ENCODE data around the gene ATP2B1. TPM values are rescaled to one million over a fixed set of nuclear protein-coding genes. Genes with fewer than 3 reads are reported as not detected.
A peak's percentile ranks its signal among the peaks of the same experiment; 100 is the strongest.

Gene ATP2B1
- total and polyA plus RNA-seq, 5 experiments from 2014 or later = 16.3 to 52.5 (median 30.9) TPM

GRCh38 chr12:89684136-89684535, 24.5 kb downstream of the ATP2B1 start:
- POLR2A ChIA-PET = no interaction called here
- no peak for DNase-seq
- no peak overlapping the region for H3K4me3 Mint-ChIP-seq
- no peak for ATAC-seq
- peak overlapping the region in 4 of 10 donors; percentile 3 to 47 (median 46) for H3K27ac Mint-ChIP-seq
- H3K27me3 Mint-ChIP-seq = no peaks in the 10 kb centered on the region
- peaks cover 8 to 45% (median 27%) of the 10 kb centered on the region in 9 donors for H3K9me3 Mint-ChIP-seq
- peaks cover 26 to 71% (median 49%) of the 10 kb centered on the region in 4 donors for H3K4me1 Mint-ChIP-seq
- H3K36me3 Mint-ChIP-seq = peaks cover 17 to 48% (median 29%) of the 10 kb centered on the region in 3 donors

GRCh38 chr12:89682284-89682683, 26.4 kb downstream of the ATP2B1 start:
- DNase-seq = no peak
- Mint-ChIP-seq H3K4me1 (peaks cover 32 to 71% (median 53%) of the 10 kb centered on the region in 4 donors), H3K27me3 (no peaks in the 10 kb centered on the region), H3K36me3 (peaks cover 17 to 48% (median 29%) of the 10 kb centered on the region in 3 donors), H3K27ac (peak overlapping the region in 1 of 10 donors; percentile 39), H3K9me3 (peaks cover 8 to 45% (median 27%) of the 10 kb centered on the region in 9 donors), H3K4me3 (no peak overlapping the region)
- no peak for ATAC-seq
- POLR2A ChIA-PET = interaction anchor here (0.6 to 1.5 kb wide), 2 partner anchors 27 to 214 kb away, joined by 3 read pairs; no protein-coding TSS in a partner anchor

GRCh38 chr12:89680409-89680808, 28.2 kb downstream of the ATP2B1 start:
- peaks cover 14 to 40% (median 29%) of the 10 kb centered on the region in 3 donors for H3K36me3 Mint-ChIP-seq
- ATAC-seq (no peak), DNase-seq (no peak)
- peaks cover 8 to 45% (median 25%) of the 10 kb centered on the region in 9 donors for H3K9me3 Mint-ChIP-seq
- H3K4me1 Mint-ChIP-seq = peaks cover 35 to 72% (median 53%) of the 10 kb centered on the region in 4 donors
- no peaks in the 10 kb centered on the region for H3K27me3 Mint-ChIP-seq
- POLR2A ChIA-PET = no interaction called here
- peak overlapping the region in 1 of 10 donors; percentile 32 for H3K27ac Mint-ChIP-seq
- H3K4me3 Mint-ChIP-seq = peak overlapping the region in 2 of 10 donors; percentile 5 to 10

GRCh38 chr12:89679631-89680030, 29.0 kb downstream of the ATP2B1 start:
- Mint-ChIP-seq H3K36me3 (peaks cover 11 to 40% (median 29%) of the 10 kb centered on the region in 3 donors), H3K27ac (peak overlapping the region in 2 of 10 donors; percentile 2), H3K9me3 (peaks cover 8 to 45% (median 25%) of the 10 kb centered on the region in 9 donors), H3K4me3 (peak overlapping the region in 7 of 10 donors; percentile 1 to 23 (median 5)), H3K27me3 (no peaks in the 10 kb centered on the region), H3K4me1 (peaks cover 32 to 72% (median 53%) of the 10 kb centered on the region in 4 donors)
- ATAC-seq (no peak), DNase-seq (no peak)
- POLR2A ChIA-PET = no interaction called here

- POLR2A ChIA-PET = no interaction called here
- H3K4me1 Mint-ChIP-seq = peaks cover 32 to 78% (median 58%) of the 10 kb centered on the region in 4 donors
- H3K4me3 Mint-ChIP-seq = peak overlapping the region in 2 of 10 donors; percentile 3 to 20
- peaks cover 7 to 31% (median 29%) of the 10 kb centered on the region in 3 donors for H3K36me3 Mint-ChIP-seq
- H3K27me3 Mint-ChIP-seq = no peaks in the 10 kb centered on the region
- ATAC-seq (no peak), DNase-seq (no peak)
- H3K9me3 Mint-ChIP-seq = peaks cover 5 to 37% (median 23%) of the 10 kb centered on the region in 9 donors
- peak overlapping the region in 1 of 10 donors; percentile 51 for H3K27ac Mint-ChIP-seq
Observed at GRCh38 chr12:89678225-89678624, 30.4 kb downstream of the ATP2B1 start.

GRCh38 chr12:89676930-89677329, 31.7 kb downstream of the ATP2B1 start:
- POLR2A ChIA-PET = no interaction called here
- Mint-ChIP-seq H3K4me1 (peaks cover 35 to 85% (median 69%) of the 10 kb centered on the region in 4 donors), H3K9me3 (peaks cover 4 to 24% (median 15%) of the 10 kb centered on the region in 9 donors), H3K27ac (no peak overlapping the region), H3K36me3 (peaks cover 7 to 20% (median 19%) of the 10 kb centered on the region in 3 donors), H3K27me3 (no peaks in the 10 kb centered on the region), H3K4me3 (no peak overlapping the region)
- DNase-seq (no peak), ATAC-seq (no peak)

- Mint-ChIP-seq H3K27me3 (no peaks in the 10 kb centered on the region), H3K27ac (no peak overlapping the region), H3K4me1 (peaks cover 34 to 92% (median 74%) of the 10 kb centered on the region in 4 donors), H3K9me3 (peaks cover 0 to 2% (median 0%) of the 10 kb centered on the region in 9 donors), H3K4me3 (peak overlapping the region in 2 of 10 donors; percentile 3 to 55), H3K36me3 (peaks cover 0 to 2% (median under 1%) of the 10 kb centered on the region in 3 donors)
- ATAC-seq = peak; percentile 29 to 30
- no peak for DNase-seq
- POLR2A ChIA-PET = no interaction called here
Observed at GRCh38 chr12:89674326-89674942, 34.2 kb downstream of the ATP2B1 start.

- H3K27ac Mint-ChIP-seq = peak overlapping the region in 1 of 10 donors; percentile 15
- no peak for ATAC-seq
- H3K4me1 Mint-ChIP-seq = peaks cover 31 to 93% (median 76%) of the 10 kb centered on the region in 4 donors
- H3K4me3 Mint-ChIP-seq = peak overlapping the region in 2 of 10 donors; percentile 4 to 34
- H3K27me3 Mint-ChIP-seq = no peaks in the 10 kb centered on the region
- no peak for DNase-seq
- POLR2A ChIA-PET = interaction anchor here (1.1 kb wide), 1 partner anchor 12 kb away, joined by 3 read pairs; no protein-coding TSS in a partner anchor
- peaks cover 0 to 5% (median 3%) of the 10 kb centered on the region in 3 donors for H3K36me3 Mint-ChIP-seq
- H3K9me3 Mint-ChIP-seq = no peaks in the 10 kb centered on the region
Observed at GRCh38 chr12:89673603-89674002, 35.0 kb downstream of the ATP2B1 start.

- peak overlapping the region in 1 of 10 donors; percentile 41 for H3K4me3 Mint-ChIP-seq
- POLR2A ChIA-PET = interaction anchor here (1.1 kb wide), 1 partner anchor 11 kb away, joined by 3 read pairs; no protein-coding TSS in a partner anchor
- no peaks in the 10 kb centered on the region for H3K27me3 Mint-ChIP-seq
- H3K4me1 Mint-ChIP-seq = peaks cover 24 to 94% (median 77%) of the 10 kb centered on the region in 4 donors
- DNase-seq = no peak
- peaks cover 0 to 9% (median 3%) of the 10 kb centered on the region in 3 donors for H3K36me3 Mint-ChIP-seq
- ATAC-seq = no peak
- no peaks in the 10 kb centered on the region for H3K9me3 Mint-ChIP-seq
- peak overlapping the region in 2 of 10 donors; percentile 15 to 30 for H3K27ac Mint-ChIP-seq
Observed at GRCh38 chr12:89672589-89672979, 36.1 kb downstream of the ATP2B1 start.

GRCh38 chr12:89671469-89671868, 37.2 kb downstream of the ATP2B1 start:
- Mint-ChIP-seq H3K36me3 (peaks cover 0 to 11% (median 9%) of the 10 kb centered on the region in 3 donors), H3K27ac (no peak overlapping the region), H3K4me1 (peaks cover 29 to 95% (median 81%) of the 10 kb centered on the region in 4 donors), H3K27me3 (no peaks in the 10 kb centered on the region), H3K9me3 (no peaks in the 10 kb centered on the region), H3K4me3 (no peak overlapping the region)
- ATAC-seq (no peak), DNase-seq (no peak)
- POLR2A ChIA-PET = interaction anchor here (0.7 kb wide), 1 partner anchor 652 kb away, joined by 4 read pairs; no protein-coding TSS in a partner anchor

- ATAC-seq (no peak), DNase-seq (no peak)
- POLR2A ChIA-PET = interaction anchor here (0.5 to 0.7 kb wide), 2 partner anchors 16 to 40 kb away, joined by 3 read pairs; no protein-coding TSS in a partner anchor
- Mint-ChIP-seq H3K27me3 (no peaks in the 10 kb centered on the region), H3K36me3 (peaks cover 0 to 11% (median 9%) of the 10 kb centered on the region in 3 donors), H3K4me3 (no peak overlapping the region), H3K9me3 (no peaks in the 10 kb centered on the region), H3K4me1 (peaks cover 29 to 94% (median 81%) of the 10 kb centered on the region in 4 donors), H3K27ac (peak overlapping the region in 3 of 10 donors; percentile 6 to 68 (median 60))
Observed at GRCh38 chr12:89669197-89669596, 39.4 kb downstream of the ATP2B1 start.

- DNase-seq (peak in 1 of 10 donors; percentile 16), ATAC-seq (peak in 1 of 2 donors; percentile 39)
- Mint-ChIP-seq H3K27ac (peak overlapping the region in 4 of 10 donors; percentile 11 to 66 (median 40)), H3K9me3 (no peaks in the 10 kb centered on the region), H3K4me3 (no peak overlapping the region), H3K4me1 (peaks cover 24 to 89% (median 73%) of the 10 kb centered on the region in 4 donors), H3K36me3 (peaks cover 0 to 11% (median 9%) of the 10 kb centered on the region in 3 donors), H3K27me3 (no peaks in the 10 kb centered on the region)
- POLR2A ChIA-PET = no interaction called here
Observed at GRCh38 chr12:89665556-89665955, 43.1 kb downstream of the ATP2B1 start.

- H3K27me3 Mint-ChIP-seq = no peaks in the 10 kb centered on the region
- peaks cover 23 to 88% (median 68%) of the 10 kb centered on the region in 4 donors for H3K4me1 Mint-ChIP-seq
- H3K4me3 Mint-ChIP-seq = peak overlapping the region in 2 of 10 donors; percentile 9 to 26
- peak overlapping the region in 4 of 10 donors; percentile 11 to 60 (median 34) for H3K27ac Mint-ChIP-seq
- peaks cover 0 to 11% (median 7%) of the 10 kb centered on the region in 3 donors for H3K36me3 Mint-ChIP-seq
- H3K9me3 Mint-ChIP-seq = no peaks in the 10 kb centered on the region
- peak in 1 of 2 donors; percentile 20 for ATAC-seq
- no peak for DNase-seq
- POLR2A ChIA-PET = no interaction called here
Observed at GRCh38 chr12:89664441-89664840, 44.2 kb downstream of the ATP2B1 start.
